ENCODE measurements around the gene BTBD16. TPM values are rescaled to one million over a fixed set of nuclear protein-coding genes. Genes with fewer than 3 reads are reported as not detected.

BTBD16 gene
- total and polyA plus RNA-seq, 4 donors, result 0.42 to 2.8 (median 1.8) TPM

DNA sequence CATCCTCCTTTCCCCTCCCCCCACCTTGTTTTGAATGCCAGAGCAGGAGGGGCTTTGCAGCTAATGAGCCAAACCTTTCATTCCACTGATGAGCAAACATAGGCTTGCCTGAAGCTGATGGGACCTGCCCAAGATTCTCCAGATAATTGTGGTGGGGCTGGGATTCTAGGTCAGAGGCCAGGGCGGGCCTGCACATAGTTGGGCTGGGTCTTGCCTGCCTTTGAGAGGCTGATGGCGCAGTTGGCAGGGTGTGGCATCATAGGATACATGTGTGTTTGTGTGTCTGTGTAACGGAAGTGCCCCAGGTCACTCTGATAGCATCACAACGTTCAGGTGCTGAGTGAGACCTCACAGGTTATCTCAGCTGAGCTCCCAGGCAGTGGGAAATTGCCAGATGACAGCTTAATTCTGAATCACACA is 22.9 kb downstream of the BTBD16 start:
- no peak for DNase-seq (ENCODE audit: low spot score)
- Histone ChIP-seq H3K36me3 (ENCODE audit: control insufficient read depth in 4 of 4, insufficient read depth in 3 of 4, low read depth in 1 of 4, low read length in 3 of 4) (no peaks in the 10 kb centered on the region), H3K9ac (ENCODE audit: low read depth in 1 of 2, low read length in 2 of 2) (no peak overlapping the region), H3K9me3 (ENCODE audit: control insufficient read depth in 4 of 4, low read length in 3 of 4) (no peaks in the 10 kb centered on the region), H3K4me1 (ENCODE audit: control insufficient read depth in 4 of 4, insufficient read depth in 4 of 4, low read length in 3 of 4) (peaks cover 0 to under 1% (median 0%) of the 10 kb centered on the region in 4 donors), H3K27me3 (ENCODE audit: control insufficient read depth in 4 of 4, insufficient read depth in 4 of 4, low read length in 3 of 4) (no peaks in the 10 kb centered on the region), H3K27ac (ENCODE audit: low read depth in 1 of 2, low read length in 2 of 2) (no peak overlapping the region), H3K4me3 (ENCODE audit: low read depth in 1 of 3, low read length in 3 of 3) (no peak overlapping the region)
- 84% methylated on average over 4 of the region's 4 CpGs for WGBS
- no peak for TF ChIP-seq JUND (IDR thresholded peaks at IDR 0.05)
- TF ChIP-seq EGR1 (IDR thresholded peaks at IDR 0.05; ENCODE audit: low read depth in 2 of 2), result no peak
- TF ChIP-seq HNF4A (conservative IDR thresholded peaks at IDR 0.05), result no peak
- TF ChIP-seq FOXA1 (IDR thresholded peaks at IDR 0.05), result no peak
- no peak for TF ChIP-seq RXRA (IDR thresholded peaks at IDR 0.05)
- TF ChIP-seq, protein P1, sequence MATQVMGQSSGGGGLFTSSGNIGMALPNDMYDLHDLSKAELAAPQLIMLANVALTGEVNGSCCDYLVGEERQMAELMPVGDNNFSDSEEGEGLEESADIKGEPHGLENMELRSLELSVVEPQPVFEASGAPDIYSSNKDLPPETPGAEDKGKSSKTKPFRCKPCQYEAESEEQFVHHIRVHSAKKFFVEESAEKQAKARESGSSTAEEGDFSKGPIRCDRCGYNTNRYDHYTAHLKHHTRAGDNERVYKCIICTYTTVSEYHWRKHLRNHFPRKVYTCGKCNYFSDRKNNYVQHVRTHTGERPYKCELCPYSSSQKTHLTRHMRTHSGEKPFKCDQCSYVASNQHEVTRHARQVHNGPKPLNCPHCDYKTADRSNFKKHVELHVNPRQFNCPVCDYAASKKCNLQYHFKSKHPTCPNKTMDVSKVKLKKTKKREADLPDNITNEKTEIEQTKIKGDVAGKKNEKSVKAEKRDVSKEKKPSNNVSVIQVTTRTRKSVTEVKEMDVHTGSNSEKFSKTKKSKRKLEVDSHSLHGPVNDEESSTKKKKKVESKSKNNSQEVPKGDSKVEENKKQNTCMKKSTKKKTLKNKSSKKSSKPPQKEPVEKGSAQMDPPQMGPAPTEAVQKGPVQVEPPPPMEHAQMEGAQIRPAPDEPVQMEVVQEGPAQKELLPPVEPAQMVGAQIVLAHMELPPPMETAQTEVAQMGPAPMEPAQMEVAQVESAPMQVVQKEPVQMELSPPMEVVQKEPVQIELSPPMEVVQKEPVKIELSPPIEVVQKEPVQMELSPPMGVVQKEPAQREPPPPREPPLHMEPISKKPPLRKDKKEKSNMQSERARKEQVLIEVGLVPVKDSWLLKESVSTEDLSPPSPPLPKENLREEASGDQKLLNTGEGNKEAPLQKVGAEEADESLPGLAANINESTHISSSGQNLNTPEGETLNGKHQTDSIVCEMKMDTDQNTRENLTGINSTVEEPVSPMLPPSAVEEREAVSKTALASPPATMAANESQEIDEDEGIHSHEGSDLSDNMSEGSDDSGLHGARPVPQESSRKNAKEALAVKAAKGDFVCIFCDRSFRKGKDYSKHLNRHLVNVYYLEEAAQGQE (IDR thresholded peaks at IDR 0.05), result no peak
- TF ChIP-seq FOXA2 (IDR thresholded peaks at IDR 0.05), result no peak
- TF ChIP-seq HNF4G (IDR thresholded peaks at IDR 0.05), result no peak
- TF ChIP-seq, protein P2, sequence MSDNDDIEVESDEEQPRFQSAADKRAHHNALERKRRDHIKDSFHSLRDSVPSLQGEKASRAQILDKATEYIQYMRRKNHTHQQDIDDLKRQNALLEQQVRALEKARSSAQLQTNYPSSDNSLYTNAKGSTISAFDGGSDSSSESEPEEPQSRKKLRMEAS (IDR thresholded peaks at IDR 0.05), result no peak
- TF ChIP-seq YY1 (IDR thresholded peaks at IDR 0.05), result no peak
- TF ChIP-seq NR2F2 (IDR thresholded peaks at IDR 0.05), result no peak
- TF ChIP-seq GABPA (IDR thresholded peaks at IDR 0.05 in 1 of 2, conservative IDR thresholded peaks at IDR 0.05 in 1 of 2), result no peak
- TF ChIP-seq, protein P3, sequence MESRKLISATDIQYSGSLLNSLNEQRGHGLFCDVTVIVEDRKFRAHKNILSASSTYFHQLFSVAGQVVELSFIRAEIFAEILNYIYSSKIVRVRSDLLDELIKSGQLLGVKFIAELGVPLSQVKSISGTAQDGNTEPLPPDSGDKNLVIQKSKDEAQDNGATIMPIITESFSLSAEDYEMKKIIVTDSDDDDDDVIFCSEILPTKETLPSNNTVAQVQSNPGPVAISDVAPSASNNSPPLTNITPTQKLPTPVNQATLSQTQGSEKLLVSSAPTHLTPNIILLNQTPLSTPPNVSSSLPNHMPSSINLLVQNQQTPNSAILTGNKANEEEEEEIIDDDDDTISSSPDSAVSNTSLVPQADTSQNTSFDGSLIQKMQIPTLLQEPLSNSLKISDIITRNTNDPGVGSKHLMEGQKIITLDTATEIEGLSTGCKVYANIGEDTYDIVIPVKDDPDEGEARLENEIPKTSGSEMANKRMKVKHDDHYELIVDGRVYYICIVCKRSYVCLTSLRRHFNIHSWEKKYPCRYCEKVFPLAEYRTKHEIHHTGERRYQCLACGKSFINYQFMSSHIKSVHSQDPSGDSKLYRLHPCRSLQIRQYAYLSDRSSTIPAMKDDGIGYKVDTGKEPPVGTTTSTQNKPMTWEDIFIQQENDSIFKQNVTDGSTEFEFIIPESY (IDR thresholded peaks at IDR 0.05), result no peak
- TF ChIP-seq, protein P4, sequence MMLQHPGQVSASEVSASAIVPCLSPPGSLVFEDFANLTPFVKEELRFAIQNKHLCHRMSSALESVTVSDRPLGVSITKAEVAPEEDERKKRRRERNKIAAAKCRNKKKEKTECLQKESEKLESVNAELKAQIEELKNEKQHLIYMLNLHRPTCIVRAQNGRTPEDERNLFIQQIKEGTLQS (IDR thresholded peaks at IDR 0.05), result no peak
- no peak for TF ChIP-seq SP1 (IDR thresholded peaks at IDR 0.05)
- TF ChIP-seq, protein P5, sequence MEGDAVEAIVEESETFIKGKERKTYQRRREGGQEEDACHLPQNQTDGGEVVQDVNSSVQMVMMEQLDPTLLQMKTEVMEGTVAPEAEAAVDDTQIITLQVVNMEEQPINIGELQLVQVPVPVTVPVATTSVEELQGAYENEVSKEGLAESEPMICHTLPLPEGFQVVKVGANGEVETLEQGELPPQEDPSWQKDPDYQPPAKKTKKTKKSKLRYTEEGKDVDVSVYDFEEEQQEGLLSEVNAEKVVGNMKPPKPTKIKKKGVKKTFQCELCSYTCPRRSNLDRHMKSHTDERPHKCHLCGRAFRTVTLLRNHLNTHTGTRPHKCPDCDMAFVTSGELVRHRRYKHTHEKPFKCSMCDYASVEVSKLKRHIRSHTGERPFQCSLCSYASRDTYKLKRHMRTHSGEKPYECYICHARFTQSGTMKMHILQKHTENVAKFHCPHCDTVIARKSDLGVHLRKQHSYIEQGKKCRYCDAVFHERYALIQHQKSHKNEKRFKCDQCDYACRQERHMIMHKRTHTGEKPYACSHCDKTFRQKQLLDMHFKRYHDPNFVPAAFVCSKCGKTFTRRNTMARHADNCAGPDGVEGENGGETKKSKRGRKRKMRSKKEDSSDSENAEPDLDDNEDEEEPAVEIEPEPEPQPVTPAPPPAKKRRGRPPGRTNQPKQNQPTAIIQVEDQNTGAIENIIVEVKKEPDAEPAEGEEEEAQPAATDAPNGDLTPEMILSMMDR (IDR thresholded peaks at IDR 0.05; ENCODE audit: low read depth, low read length, missing input control), result no peak
- no peak for TF ChIP-seq RAD21 (IDR thresholded peaks at IDR 0.05)
